OCI-LY3 (cell line): Measurements from ENCODE around the gene KAT14.

Experiments used
- EZH2phosphoT487 ChIP-seq: fragments of 200-600 bp; shearing (Covaris generic); IDR thresholded peaks from 2 replicates; pipeline ENCODE4 v1.6.1; 2018; ENCODE audit warnings: antibody characterized with exemption, mixed run types, low read depth
- TF ChIP-seq, protein P1 (sequence below): fragments of 200-600, 300-600 bp; sonication (generic); IDR thresholded peaks from 2 replicates; pipeline ENCODE4 v1.5.1; 2014; ENCODE audit warnings: antibody characterized with exemption, low read length, low read depth

DNA sequence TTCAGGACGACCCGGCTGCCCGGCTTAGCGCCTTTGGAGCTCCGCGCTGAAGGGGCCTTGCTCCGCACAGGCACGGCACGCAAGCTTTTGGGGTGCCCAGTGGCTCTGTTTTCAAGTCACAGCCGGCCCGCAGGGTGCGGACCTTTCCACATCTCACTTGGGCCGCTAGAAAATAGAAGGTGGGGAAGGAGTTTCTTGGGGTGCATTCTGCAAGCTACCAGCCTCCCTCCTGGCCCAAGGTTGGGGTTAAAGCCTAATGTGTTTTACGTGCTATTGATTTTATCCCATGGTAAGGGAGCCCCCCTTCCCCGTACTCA, 561 bp downstream of the KAT14 start:
- TF ChIP-seq, protein P1, sequence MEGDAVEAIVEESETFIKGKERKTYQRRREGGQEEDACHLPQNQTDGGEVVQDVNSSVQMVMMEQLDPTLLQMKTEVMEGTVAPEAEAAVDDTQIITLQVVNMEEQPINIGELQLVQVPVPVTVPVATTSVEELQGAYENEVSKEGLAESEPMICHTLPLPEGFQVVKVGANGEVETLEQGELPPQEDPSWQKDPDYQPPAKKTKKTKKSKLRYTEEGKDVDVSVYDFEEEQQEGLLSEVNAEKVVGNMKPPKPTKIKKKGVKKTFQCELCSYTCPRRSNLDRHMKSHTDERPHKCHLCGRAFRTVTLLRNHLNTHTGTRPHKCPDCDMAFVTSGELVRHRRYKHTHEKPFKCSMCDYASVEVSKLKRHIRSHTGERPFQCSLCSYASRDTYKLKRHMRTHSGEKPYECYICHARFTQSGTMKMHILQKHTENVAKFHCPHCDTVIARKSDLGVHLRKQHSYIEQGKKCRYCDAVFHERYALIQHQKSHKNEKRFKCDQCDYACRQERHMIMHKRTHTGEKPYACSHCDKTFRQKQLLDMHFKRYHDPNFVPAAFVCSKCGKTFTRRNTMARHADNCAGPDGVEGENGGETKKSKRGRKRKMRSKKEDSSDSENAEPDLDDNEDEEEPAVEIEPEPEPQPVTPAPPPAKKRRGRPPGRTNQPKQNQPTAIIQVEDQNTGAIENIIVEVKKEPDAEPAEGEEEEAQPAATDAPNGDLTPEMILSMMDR = no peak
- no peak for TF ChIP-seq EZH2phosphoT487
